ENCODE results near the gene SUMF1. TPM values are rescaled to one million over a fixed set of nuclear protein-coding genes. Genes with fewer than 3 reads are reported as not detected.

The SUMF1 gene
- total RNA-seq, 1 donor from 2014 or later, result 98.4 TPM

DNA sequence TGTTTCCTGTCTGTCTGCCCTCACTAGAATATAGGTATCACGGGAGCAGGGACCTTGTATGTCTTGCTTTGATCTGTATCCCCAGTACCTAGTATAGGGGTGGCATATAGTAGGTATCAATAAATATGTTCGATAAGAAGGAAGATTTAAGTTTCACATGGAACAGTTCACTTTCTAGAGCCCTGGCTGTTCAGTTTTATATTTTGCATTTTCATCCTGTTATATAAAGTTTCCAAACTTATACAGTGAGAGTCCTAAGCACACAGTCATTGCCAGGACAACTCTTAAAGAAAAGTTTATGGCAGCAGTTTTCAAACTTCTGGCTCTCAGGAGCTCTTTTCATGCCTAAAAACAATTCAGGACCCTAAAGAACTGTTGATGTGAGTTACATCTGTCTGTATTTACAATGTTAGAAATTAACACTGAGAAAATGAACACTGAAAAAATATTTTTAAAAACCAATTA, 39.5 kb upstream of the SUMF1 start:
- DNase-seq (ENCODE audit: low spot score in 2 of 2), result no peak

DNA sequence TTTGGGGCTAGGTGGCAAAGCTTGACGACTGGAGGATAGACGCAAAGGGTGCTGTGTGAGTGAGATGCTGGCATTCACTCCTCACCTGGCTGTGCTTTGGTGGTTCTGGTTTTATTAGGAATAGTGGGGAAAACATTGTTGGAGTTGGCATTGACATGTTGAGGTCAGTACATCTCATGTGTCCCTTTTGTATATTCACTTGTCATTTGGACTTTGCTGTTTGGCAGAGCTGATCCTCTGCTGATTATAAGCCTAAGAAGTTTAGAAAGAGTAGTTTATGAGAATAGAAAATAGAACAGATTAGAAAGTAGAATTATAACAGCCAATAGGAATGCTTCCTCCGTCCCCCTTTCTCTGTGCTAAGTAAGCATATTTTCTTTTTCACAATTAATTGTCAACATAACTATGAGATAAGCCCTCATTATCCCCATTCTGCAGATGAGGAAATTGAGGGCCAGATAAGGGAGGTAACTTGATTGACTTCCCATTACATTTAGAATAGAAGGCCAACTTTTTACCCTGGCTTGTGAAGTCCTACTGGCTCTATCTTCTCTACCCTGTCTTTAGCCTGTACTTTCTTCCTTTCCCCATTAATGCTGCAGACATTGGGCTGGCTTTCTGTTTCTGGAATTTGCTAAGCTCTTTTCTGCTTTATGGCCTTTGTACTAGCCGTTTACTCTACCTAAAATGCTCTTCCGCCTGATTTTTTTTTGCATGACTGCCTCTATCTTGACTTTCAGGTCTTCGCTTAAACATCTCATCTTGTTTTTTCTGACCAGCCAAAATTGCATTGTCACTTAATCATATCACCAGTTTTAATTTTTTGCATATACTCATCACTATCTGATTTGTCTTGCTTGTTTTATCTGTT, 38.9 kb upstream of the SUMF1 start:
- TF ChIP-seq, protein P1, sequence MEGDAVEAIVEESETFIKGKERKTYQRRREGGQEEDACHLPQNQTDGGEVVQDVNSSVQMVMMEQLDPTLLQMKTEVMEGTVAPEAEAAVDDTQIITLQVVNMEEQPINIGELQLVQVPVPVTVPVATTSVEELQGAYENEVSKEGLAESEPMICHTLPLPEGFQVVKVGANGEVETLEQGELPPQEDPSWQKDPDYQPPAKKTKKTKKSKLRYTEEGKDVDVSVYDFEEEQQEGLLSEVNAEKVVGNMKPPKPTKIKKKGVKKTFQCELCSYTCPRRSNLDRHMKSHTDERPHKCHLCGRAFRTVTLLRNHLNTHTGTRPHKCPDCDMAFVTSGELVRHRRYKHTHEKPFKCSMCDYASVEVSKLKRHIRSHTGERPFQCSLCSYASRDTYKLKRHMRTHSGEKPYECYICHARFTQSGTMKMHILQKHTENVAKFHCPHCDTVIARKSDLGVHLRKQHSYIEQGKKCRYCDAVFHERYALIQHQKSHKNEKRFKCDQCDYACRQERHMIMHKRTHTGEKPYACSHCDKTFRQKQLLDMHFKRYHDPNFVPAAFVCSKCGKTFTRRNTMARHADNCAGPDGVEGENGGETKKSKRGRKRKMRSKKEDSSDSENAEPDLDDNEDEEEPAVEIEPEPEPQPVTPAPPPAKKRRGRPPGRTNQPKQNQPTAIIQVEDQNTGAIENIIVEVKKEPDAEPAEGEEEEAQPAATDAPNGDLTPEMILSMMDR (IDR thresholded peaks at IDR 0.05), result no peak
- Histone ChIP-seq H3K27me3 (no peaks in the 10 kb centered on the region), H3K9me3 (no peaks in the 10 kb centered on the region), H3K4me3 (peak overlapping the region in 1 of 2 donors; percentile 56), H3K4me1 (peaks cover 10 to 33% of the 10 kb centered on the region in 2 donors), H3K36me3 (peaks cover 0 to 9% of the 10 kb centered on the region in 2 donors), H3K27ac (peak overlapping the region; percentile 86 to 95)
- DNase-seq (ENCODE audit: low spot score in 2 of 2), result no peak
- intact Hi-C loops (cut with DNase I), result no loop called here

More for the DNA sequence above, 39.5 kb upstream of the SUMF1 start:
- Histone ChIP-seq H3K27ac (no peak overlapping the region), H3K4me3 (no peak overlapping the region), H3K36me3 (peaks cover 0 to 4% of the 10 kb centered on the region in 2 donors), H3K4me1 (peaks cover 10 to 33% of the 10 kb centered on the region in 2 donors), H3K9me3 (no peaks in the 10 kb centered on the region), H3K27me3 (no peaks in the 10 kb centered on the region)
- intact Hi-C loops (cut with DNase I), result no loop called here
- TF ChIP-seq, protein P1 (IDR thresholded peaks at IDR 0.05), result no peak

DNA sequence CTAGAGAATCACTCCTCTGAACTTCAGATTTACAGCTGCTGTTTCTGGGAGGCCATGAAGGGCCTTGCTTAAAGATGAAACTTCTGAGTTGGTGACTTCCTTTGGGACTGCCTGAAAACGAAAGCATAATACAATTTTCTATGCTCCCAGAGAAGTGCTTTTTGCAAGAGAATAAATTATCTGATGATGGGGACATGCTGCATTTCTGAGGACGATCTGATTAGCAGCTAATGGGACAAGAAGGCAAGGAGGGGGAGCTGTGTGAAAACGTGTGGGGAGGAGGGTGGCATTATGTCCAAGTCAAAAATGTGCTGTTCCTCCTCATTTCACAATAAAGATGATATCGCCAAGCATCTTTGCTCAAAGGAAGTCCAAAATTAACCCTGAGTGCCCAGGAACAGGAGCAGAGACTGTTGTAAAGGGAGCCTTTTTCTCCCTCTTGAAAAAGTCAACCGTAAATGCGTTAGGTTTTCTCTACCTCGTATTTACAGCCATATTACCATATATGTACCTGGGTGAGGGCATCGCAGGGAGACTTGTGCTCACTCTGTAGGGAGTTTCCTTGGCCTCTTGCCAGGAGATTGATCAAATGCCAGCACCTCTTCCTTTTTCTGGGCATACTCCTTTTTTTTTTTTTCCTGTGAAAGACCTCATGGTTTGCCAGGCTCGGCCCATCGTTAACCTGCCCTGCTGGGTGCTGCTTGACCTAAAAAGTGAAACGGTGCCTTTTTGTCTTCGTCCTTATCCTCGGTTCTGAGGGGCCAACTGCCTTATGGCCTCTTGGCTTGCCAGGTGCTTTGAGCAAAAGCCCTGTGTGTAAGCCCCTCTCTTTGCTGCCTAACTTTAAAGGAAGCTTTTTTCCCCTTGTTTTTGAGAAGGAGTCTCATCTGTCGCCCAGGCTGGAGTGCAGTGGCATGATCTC, 37.5 kb upstream of the SUMF1 start:
- peak overlapping the region; percentile 35 to 56 for H3K4me3 ChIP-seq
- intact Hi-C loops (cut with DNase I), result no loop called here
- H3K4me1 ChIP-seq, result peaks cover 10 to 33% of the 10 kb centered on the region in 2 donors
- no peaks in the 10 kb centered on the region for H3K9me3 ChIP-seq
- peak overlapping the region; percentile 86 to 95 for H3K27ac ChIP-seq
- TF ChIP-seq, protein P1 (IDR thresholded peaks at IDR 0.05), result no peak
- no peaks in the 10 kb centered on the region for H3K27me3 ChIP-seq
- peaks cover 0 to 14% of the 10 kb centered on the region in 2 donors for H3K36me3 ChIP-seq
- no peak for DNase-seq (ENCODE audit: low spot score in 2 of 2)

DNA sequence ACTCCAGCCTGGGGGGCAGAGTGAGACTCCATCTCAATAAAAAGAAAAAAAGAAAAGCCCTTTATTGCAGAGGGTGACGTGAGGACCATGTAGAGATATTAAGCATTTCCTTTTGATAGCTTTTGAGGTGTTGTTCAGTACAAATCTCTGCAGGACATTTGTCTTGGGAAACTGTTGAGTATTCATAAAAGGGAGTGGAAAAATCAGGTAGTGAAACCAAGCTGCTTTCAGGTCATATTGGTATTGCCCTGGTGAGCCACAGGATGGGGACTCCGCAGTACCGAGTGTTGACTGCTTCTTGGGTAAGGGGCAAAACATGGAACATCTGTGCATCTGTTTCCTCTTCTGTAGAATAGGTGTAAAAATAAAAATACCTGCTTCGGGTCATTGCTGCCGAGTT, 36.0 kb upstream of the SUMF1 start:
- no peak for DNase-seq (ENCODE audit: low spot score in 2 of 2)
- H3K4me3 ChIP-seq, result no peak overlapping the region
- H3K9me3 ChIP-seq, result no peaks in the 10 kb centered on the region
- peaks cover 0 to 20% of the 10 kb centered on the region in 2 donors for H3K36me3 ChIP-seq
- intact Hi-C loops (cut with DNase I), result no loop called here
- TF ChIP-seq, protein P1 (IDR thresholded peaks at IDR 0.05), result no peak
- H3K27me3 ChIP-seq, result no peaks in the 10 kb centered on the region
- peak overlapping the region; percentile 86 to 95 for H3K27ac ChIP-seq
- peaks cover 10 to 32% of the 10 kb centered on the region in 2 donors for H3K4me1 ChIP-seq

DNA sequence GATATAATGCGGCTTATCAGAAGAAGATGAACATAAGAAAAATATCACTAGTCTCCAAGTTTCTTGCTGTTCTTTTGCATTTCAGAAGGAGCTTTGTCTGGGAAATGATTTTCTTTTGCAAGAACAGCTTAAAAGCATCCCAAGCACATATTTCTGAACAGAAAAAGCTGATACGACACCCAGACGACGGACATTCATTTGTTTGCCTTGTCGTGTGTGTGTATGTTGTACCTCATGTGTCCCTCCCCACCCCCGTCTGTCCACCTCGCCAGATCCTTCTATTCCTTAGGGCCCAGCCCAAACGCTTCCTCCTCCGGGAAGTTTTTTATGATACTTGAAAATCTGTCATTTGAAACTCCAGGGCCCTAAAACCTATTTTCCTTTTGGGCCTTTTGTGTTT, 34.9 kb upstream of the SUMF1 start:
- intact Hi-C loops (cut with DNase I), result no loop called here
- Histone ChIP-seq H3K27ac (peak overlapping the region; percentile 86 to 95), H3K4me3 (no peak overlapping the region), H3K27me3 (no peaks in the 10 kb centered on the region), H3K36me3 (peaks cover 0 to 20% of the 10 kb centered on the region in 2 donors), H3K4me1 (peaks cover 10 to 30% of the 10 kb centered on the region in 2 donors), H3K9me3 (no peaks in the 10 kb centered on the region)
- DNase-seq (ENCODE audit: low spot score in 2 of 2), result no peak
- TF ChIP-seq, protein P1 (IDR thresholded peaks at IDR 0.05), result no peak

All from ascending aorta (tissue), 2 donors.